GM19351 (cell line): ENCODE data around the gene SLC28A1.

ENCODE experiments used
- ATAC-seq: cut with Tn5 transposase; IDR thresholded peaks from one replicate; pipeline ENCODE4 v1.9.1; 2021; ENCODE audit warnings: mild to moderate bottlenecking, moderate library complexity; ENCODE audit not compliant: unreplicated experiment

The SLC28A1 gene

DNA sequence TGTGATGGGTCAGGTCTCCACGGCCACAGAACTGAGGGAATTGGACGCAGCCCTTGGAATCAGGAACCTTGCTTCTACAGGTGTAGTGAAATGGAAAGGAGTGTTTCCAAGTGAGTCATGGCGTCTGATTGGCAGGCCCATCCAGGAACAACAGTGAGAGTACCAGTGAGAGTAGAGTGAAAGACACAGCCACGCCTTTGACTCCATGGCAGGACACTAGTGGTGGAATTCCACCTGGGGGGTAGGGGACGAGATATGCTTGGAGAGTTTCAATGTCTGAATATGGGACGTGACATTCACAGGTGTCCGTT lies 3.0 kb upstream of the SLC28A1 start:
- ATAC-seq = no peak

DNA sequence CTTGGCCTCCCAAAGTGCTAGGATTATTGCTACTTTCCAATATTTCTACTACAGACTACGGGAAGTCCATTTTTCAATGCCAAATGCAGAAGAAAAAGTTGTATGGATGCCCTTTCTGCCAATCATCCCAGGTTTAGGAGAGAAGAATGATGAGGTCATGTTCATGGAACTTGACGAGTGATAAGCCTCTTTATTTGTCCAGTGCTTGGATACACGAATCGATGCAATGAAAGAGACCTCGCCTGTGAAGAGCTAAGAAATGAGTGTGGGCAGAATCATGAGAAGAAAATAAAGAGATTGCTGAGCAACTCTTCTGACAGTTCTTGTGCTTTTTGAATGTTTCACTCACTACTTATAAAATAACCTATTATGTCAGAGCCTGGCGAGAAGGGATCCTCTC lies 996 bp upstream of the SLC28A1 start:
- no peak for ATAC-seq

DNA sequence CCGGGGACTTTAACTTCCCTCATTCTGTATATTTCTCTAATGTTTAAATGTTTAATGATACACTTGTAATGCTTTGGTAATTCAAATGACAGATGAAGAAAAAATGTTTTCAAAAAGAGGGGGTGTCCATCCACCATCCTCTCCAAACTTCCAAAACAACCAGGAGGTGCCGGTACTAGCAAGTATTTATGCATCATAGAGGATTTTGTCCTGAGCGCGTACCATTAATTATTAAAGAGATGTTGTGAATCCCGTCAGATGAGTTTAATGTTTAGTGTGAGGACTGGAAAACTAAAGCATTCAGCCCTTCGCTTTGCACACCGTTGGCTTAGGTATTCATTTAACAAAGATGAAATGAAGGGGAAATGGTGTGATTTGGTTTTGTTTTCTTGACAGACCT lies 1.3 kb downstream of the SLC28A1 start:
- ATAC-seq = no peak

DNA sequence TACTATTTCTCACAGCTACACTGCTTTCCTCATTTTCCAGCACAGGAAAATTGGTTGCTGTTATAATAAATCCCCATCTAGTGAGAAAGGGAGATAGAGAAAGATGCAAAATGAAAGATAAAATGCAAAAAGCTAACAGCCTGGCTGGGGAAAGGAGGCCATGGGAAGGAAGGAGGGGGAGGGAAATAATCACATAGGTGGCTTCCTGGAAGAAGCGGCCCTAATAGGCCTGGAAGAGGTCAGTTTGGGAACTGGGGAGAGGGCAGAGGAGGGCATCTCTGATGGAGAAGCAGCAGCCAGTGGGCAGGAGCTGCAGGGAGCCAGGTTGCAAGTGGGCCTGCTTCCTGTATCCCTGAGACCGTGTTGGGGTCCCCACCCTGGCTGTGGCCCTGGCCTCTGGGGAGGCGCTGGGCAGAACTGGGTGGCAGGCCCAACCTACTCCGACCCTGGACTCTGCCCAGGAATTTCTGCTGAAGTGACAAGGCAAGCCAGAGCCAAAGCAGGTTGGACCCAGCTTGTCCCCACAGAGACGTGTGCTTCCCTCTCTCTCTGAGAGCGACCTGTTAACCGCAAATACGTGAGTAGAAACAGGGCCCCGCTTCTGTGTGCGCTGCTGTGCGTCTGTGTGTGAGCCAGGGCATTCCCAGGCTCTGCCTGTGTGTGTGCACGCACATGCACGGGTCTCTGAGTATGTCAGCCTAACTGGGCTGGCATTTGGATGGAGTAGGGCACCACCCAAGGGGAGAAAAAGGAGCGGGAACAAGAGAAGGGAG lies 1.9 kb downstream of the SLC28A1 start:
- no peak for ATAC-seq

DNA sequence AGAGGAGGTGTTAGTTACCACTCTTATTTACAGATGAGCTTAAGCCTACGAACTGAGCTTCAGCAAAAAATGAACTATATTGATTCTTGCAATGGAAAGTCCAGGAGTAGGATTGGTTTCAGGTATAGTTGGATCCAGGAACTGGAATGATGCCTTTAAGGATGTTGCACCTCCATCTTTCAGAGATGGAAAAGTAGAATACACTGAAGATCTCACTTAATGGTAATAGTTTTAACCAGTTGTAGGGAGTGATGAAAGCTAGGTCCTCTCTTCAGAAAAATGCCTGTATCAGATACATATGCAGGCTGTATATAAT lies 2.5 kb downstream of the SLC28A1 start:
- ATAC-seq = no peak

DNA sequence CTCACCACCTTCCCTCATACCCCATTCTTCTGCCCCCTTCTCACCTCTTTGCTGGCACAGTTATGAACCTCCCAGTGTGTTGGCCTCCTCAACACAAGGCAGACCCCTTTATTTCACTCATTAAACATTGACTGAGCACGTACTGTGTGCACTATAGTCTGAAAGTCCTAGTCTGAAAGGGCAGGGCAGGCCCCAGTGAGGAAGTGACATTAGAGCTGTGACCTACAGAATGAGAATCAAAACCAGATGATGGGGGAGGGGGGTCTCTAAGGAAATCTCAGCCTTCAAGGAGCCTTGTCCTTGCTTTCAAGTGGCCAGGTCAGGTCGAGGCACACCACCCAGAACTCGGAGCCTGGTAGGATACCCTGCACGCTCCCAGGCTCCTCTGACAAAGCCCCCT lies 3.5 kb downstream of the SLC28A1 start:
- no peak for ATAC-seq

DNA sequence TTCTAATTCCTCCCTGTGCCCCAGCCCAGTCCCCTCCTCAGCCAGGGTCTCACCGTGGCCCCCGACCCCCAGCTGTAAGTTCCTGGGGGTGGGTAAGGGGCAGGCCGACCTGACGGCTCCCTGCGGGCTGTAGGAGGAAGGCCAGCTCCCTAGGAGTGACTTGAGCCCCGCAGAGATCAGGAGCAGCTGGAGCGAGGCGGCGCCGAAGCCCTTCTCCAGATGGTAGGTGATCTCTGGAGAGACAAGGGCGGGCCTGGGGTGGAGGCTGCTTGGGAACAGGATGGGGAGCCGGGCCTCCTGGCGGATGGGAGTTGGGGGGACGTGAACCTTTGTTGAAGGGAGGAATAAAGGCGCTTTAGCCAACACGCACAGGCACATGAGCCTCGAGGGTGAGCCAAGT lies 4.2 kb downstream of the SLC28A1 start:
- no peak for ATAC-seq

DNA sequence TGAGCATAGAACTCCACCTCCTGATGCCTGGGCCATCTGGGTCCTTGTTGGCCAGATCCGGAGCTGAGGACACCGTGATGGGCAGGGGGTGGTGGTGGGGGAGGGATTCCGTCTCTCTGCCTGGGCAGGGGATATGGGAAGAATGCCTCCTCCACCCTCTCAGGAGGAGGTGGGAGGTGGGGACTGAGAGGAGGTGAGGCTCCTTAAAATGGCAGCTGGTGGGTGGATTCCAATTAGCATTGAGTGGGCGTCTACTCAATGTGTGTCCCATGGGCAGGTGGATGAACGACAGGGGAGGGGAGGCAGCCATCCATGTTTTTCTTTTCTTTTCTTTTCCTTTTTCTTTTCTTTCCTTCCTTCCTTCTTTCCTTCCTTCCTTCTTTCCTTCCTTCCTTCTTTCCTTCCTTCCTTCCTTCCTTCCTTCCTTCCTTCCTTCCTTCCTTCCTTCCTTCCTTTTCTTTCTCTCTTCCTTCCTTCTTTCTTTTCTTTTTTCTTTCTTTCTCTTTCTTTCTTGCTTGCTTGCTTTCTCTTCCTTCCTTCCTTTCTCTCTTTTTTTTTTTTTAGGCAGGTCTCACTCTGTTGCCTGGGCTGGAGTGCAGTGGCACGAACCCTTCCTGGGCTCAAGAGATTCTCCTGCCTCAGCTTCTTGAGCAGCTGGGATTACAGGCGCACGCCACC lies 5.0 kb downstream of the SLC28A1 start:
- no peak for ATAC-seq

DNA sequence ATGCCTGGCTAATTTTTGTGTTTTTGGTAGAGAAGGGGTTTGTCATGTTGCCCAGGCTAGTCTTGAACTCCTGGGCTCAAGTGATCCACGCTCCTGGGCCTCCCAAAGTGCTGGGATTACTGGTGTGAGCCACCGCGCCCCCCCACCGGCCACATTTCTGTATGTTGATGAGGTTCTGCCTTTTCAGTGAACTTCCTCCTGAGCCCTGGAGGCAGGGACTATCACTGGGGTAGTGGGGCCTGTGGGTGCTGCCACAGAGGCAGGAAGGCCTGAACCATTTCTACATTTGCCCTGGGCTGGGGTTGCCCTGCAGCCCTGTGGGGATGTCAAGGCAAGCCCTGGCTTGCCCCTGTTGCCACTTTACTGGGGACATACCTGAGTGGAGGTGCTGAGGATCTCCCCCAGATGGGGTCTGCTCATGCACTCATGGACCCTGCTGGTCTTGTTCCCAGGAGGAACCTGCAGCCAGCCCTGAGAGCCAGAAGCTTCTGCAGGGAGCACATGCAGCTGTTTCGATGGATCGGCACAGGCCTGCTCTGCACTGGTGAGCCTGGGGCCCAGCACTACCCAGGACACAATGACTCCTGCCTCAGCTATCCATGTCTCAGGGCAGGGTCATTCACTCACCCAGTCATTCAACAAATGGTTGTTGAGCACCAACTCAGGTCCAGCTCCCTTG lies 5.7 kb downstream of the SLC28A1 start:
- no peak for ATAC-seq

DNA sequence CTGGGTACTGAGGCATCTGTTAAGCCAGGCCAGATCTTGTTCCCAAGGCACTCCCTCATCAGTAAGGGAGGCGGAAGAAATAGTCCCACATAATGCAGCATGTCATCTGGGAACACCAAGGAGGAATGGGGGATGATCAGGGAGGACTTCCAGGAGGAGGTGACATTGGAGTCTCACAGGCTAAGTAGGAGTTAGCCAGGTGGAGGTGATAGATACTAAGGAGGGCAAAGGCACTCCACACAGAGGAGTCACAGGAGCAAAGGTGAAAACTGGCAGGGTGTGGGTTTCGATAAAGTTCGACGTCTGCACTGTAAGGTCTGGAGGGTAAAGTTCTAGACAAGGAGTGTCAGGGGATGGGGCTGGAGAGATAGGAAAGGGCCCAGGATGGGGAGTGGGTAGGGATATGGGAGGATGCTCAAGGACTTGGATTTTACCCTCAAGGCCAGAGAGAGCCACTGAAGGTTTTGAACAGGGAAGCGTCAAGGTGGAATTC lies 6.3 kb downstream of the SLC28A1 start:
- no peak for ATAC-seq

DNA sequence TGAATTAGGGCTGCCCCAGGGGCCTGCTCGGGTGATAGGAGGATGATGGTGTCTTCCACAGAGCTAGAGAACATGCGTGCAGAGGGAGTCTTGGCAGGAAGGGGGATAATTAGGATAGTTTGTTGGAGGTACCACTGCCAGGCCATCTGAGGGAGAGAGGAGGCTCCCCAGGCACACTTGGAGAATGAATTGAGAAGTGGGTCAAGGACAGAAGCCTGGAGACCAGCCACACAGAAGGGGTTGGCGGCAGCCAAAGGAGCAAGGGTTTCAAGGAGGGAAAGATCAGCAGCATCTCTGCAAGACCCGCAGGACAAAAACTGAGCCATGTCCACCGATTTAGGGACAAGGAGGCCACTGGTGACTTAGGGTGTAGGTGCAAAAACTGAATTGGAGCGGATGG lies 6.9 kb downstream of the SLC28A1 start:
- no peak for ATAC-seq

DNA sequence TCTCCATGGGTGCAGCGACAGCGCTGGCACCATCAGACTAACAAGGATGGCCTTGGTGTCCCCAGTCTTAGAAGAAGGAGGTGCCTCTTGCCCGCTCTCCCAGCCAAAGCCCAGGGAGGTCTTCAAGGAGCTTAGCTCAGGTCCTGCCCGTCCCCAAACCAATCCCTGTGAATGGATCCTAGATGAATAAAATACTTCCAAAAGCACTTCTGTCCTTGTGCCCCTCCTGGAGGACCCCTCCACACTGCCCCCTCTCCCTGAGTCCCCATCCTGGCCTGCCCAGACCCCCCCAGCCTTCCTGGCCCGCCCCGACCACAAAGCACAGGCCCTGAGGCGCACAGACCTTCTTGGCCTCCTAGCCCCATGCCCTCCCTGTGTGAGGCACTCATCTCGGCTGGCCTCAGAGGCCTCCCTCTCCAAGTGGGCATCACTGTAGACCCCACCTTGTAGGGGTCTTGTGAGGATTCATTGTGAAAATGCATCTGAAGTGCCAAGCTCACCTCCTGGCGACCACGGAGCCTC lies 8.4 kb downstream of the SLC28A1 start:
- ATAC-seq = no peak

DNA sequence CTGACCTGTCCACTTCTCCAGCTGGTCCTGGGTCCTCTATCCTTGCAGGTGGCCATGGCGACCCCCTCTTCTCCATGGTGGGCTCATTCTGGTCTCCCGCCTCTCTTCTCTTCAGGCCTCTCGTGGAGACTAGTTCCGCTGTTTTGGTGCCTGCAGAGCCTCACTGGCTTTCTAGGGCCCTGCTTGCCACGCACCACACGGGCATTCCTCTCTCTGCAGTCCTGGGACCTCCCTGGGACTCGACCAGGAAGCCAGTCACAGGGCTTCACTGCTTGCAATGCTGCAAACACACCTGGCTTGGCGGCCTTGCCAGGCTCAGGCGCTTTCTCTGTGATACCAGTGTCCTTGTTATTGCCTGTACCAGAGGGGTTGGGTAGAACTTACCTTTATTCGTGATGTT lies 9.1 kb downstream of the SLC28A1 start:
- ATAC-seq = no peak

DNA sequence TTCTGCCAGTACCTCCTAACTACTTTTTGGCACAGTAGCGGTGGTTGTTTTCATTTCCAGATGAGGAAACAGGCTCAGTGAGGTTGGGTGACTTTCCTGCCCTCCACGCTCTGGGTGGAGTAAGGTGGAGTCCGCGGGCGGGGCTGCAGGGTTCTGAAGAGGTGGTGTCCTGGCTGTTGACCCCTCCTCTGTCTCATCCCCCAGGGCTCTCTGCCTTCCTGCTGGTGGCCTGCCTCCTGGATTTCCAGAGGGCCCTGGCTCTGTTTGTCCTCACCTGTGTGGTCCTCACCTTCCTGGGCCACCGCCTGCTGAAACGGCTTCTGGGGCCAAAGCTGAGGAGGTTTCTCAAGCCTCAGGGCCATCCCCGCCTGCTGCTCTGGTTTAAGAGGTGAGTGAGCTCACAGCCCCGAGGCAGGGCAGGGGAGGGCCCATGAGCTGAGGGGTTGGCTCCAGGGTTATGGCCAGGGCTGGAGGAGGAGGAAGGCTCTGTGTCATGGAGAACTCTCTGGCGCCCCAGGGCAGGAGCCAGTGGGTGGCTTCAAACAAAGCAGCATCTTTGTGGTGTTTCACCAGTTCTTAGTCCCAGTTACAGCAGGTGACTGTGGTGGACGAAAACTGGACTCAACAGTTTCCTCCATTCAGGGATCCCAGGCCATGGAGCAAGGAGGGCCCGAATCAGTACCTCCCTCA lies 10.4 kb downstream of the SLC28A1 start:
- ATAC-seq = no peak

DNA sequence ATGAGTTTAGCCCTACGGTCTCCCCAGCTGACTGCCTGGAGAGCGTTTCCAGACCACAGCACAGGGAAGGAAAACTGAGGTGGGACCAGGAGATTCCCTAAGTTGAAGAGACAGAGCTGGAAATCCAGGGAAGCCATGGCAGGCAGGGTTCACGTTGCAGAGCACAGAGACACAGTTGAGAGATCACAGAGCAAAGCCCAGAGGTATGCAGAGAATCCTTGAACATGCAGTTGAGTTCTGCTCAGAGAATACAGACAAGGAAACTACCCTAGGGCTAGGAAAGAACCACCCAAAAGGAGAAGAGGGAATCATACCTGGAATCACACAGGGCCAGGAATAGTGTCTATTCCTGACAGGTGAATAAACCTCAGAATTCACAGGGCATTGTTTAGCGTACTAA lies 14.3 kb downstream of the SLC28A1 start:
- ATAC-seq = no peak

DNA sequence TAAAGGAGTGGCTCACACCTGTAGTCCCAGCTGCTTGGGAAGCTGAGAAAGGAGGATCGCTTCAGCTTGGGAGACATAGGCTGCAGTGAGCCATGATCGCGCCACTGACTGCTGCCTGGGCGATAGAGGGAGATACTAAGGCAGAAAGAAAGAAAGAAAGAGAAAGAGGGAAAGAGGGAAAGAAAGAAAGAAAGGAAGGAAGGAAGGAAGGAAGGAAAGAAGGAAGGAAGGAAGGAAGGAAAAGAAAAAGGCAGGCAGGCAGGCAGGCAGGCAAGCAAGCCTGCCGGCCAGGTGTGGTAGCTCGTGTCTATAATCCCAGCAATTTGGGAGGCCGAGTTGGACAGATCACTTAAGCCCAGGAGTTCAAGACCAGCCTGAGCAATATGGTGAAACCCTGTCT lies 15.3 kb downstream of the SLC28A1 start:
- ATAC-seq = no peak

DNA sequence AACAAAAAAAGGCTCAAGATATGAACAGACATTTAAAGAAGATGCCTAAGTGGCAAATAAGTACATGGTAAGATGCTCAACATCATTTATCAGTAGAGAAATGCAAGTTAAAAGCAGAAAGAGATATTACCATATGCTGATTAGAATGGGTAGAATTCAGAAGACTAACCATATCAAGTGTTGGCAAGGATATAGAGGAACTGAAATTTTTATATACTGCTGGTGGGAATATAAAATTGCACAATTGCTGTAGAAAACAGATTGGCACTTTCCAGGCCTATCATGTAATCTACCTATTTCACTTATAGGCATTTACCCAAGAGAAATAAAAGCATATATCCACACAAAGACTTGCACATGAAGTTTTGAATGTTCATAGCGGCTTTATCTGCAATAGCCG lies 17.1 kb downstream of the SLC28A1 start:
- no peak for ATAC-seq

DNA sequence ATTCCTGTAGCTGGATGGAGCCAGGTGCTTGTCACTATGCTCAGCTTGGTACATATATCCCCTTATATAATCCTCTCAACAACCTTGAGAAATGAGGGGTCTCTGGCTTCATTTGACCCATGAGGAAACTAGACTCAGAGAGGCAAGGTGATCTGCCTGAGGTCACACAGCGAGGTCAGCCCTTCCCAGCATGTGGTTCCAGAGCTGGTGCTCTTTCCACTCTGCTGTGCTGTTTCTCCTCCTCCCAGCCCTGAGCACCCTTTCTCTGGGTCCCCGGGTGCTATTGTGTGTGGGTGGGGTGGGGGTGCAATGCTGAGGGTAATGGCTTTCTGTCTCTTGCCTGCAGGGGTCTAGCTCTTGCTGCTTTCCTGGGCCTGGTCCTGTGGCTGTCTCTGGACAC lies 19.3 kb downstream of the SLC28A1 start:
- no peak for ATAC-seq

DNA sequence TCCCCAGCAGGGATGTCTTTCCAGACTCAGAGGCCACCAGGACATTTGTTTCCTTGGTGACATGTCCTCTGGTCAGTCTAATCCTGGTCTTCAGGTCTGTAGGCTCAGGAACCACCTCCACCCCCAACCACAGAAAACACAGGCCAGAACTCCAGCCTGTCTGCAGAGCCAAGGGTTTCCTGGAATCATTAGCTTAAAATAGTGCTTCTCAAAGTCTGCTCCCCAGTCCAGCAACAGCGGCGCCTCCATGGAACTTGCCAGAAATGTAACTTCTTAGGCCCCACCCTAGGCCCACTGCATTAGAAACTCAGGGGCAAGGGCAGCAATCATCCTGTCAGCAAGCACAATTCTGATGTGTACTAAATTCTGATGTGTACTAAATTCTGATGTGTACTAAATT lies 20.0 kb downstream of the SLC28A1 start:
- no peak for ATAC-seq

DNA sequence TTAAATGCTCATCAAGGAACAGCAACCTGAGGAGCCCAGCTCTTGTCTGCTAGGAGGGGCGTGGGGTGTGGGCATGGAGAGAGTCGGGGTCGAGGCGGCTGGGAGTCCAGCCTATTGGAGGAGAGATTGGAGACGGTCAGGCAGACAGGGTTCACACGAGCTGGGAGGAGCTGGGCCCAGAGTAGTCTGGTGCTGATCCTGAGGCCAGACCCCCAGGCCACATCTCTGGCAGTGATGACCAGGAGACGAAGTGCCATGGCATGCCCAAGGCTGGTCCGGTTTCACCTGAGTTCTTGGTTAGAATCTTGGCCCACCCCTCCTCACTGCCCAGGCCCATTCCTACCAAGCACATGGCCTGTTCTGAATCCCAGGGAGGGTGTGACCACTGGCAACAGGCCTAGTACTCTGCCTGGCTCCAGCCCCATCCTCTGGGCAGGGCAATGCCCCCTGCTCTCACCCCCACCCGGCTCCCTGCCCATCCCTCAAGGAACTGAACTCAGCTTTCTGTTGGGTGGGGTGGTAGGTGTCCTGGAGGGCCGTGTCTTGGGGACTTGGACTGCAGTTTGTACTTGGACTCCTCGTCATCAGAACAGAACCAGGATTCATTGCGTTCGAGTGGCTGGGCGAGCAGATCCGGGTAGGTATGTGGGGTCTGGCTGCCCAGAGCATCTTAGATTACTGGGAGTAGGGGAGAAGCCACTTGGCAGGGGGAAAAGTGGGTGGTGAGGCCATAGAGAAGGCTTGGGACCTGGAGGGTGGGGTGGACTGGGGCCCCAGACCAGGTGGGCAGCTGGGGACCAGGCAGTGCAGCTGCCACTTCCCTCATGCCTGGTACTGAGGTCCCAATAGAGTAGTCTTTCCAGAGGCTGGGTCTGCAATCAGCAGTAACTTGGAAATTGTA lies 20.8 kb downstream of the SLC28A1 start:
- ATAC-seq = no peak

DNA sequence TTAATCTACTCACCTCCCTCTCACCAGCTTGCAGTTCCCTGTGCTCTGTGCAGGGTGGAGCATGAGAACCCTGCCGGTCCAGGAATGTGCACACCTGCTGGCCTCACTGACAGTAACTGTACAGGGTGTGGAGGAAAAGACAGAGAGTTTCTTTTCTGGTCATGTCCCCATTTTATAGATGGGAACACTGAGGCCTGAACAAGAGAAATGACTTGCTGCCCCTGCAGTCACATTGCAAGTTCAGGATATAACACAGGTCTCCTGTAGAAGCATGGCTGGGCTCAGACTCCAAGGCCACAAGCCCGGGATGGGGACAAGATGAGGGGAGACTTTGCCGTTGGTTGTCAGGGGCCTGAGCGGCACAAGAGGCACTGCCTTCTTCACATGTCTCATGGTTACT lies 23.3 kb downstream of the SLC28A1 start:
- no peak for ATAC-seq
